PC-9 (cell line): ENCODE data around the gene EIF2AK3. TPM values are rescaled to one million over a fixed set of nuclear protein-coding genes. Genes with fewer than 3 reads are reported as not detected.

Source experiments
- BruUV-seq: library from RNA; stranded (reverse); fragments of 400-500 nt; replicated peaks from 2 replicates; lab custom pipeline; 2021; lab: Mats Ljungman, UMichigan
- CTCF ChIA-PET: fragments of 300-600 bp; sonication (Branson Sonifier 250); formaldehyde crosslinking; loops from one replicate; lab custom pipeline; 2022; ENCODE audit warnings: antibody characterized with exemption; lab: Charles Lee
- POLR2A ChIA-PET: fragments of 300-600 bp; sonication (Branson Sonifier 250); formaldehyde crosslinking; loops from one replicate; lab custom pipeline; 2022; ENCODE audit warnings: antibody characterized with exemption; ENCODE audit not compliant: unreplicated experiment; lab: Charles Lee
- DNase-seq, 2 experiments: peaks; one replicate each; pipeline versions ENCODE4 v3.0.0 to v3.0.0-alpha.2; 2015 to 2022; ENCODE audit warnings: mixed read lengths in 1 of 2
- H2AFZ ChIP-seq: fragments of 200-600 bp; sonication (generic); 2 replicates; pipeline ENCODE4 v1.8.1; 2017; ENCODE audit warnings: antibody characterized with exemption
- H3F3A ChIP-seq: fragments of 200-600 bp; sonication (generic); 2 replicates; pipeline ENCODE4 v1.8.1; 2017; ENCODE audit warnings: antibody characterized with exemption, mild to moderate bottlenecking, low read depth; ENCODE audit not compliant: insufficient read depth
- H3K27ac ChIP-seq: fragments of 200-600 bp; sonication (generic); 2 replicates; pipeline ENCODE4 v1.6.1; 2016; ENCODE audit warnings: mixed run types
- H3K27me3 ChIP-seq: fragments of 200-600 bp; sonication (generic); 2 replicates; pipeline ENCODE4 v1.6.1; 2016; ENCODE audit warnings: low read depth, mixed run types; ENCODE audit not compliant: insufficient read depth
- H3K36me3 ChIP-seq: fragments of 200-600 bp; sonication (generic); 2 replicates; pipeline ENCODE4 v1.6.1; 2016; ENCODE audit warnings: low read depth, mixed run types
- H3K4me1 ChIP-seq: fragments of 200-600 bp; sonication (generic); replicated peaks from 2 replicates; pipeline ENCODE4 v1.6.1; 2016; ENCODE audit warnings: mixed run types; ENCODE audit not compliant: insufficient read depth
- H3K4me2 ChIP-seq: fragments of 200-600 bp; sonication (generic); 2 replicates; pipeline ENCODE4 v1.6.1; 2017; ENCODE audit warnings: mixed run types
- H3K4me3 ChIP-seq: fragments of 200-600 bp; sonication (generic); 2 replicates; pipeline ENCODE4 v1.6.1; 2016; ENCODE audit warnings: mixed run types
- H3K79me2 ChIP-seq: fragments of 200-600 bp; sonication (generic); 2 replicates; pipeline ENCODE4 v1.6.1; 2017; ENCODE audit warnings: low read depth, mixed run types
- H3K9me2 ChIP-seq: fragments of 200-600 bp; sonication (generic); 2 replicates; pipeline ENCODE4 v1.8.1; 2017; ENCODE audit warnings: mild to moderate bottlenecking; ENCODE audit not compliant: insufficient read depth
- H3K9me3 ChIP-seq: fragments of 200-600 bp; sonication (generic); 2 replicates; pipeline ENCODE4 v1.8.1; 2016; ENCODE audit warnings: low read depth; ENCODE audit not compliant: insufficient read depth
- H4K20me1 ChIP-seq: fragments of 200-600 bp; sonication (generic); 2 replicates; pipeline ENCODE4 v1.8.1; 2017; ENCODE audit not compliant: insufficient read depth
- CTCF ChIP-seq: fragments of 200-600 bp; sonication (generic); conservative IDR thresholded peaks from 2 replicates; pipeline ENCODE4 v1.6.1; 2017; ENCODE audit warnings: mixed run types, antibody characterized with exemption, mild to moderate bottlenecking, moderate library complexity
- EZH2 ChIP-seq: fragments of 200-600 bp; sonication (generic); IDR thresholded peaks from 2 replicates; pipeline ENCODE4 v1.8.0; 2017; ENCODE audit warnings: antibody characterized with exemption, low read depth
- intact Hi-C: fragments of 100-400 bp; cut with micrococcal nuclease; formaldehyde crosslinking; loops from one replicate; pipeline ENCODE4 v1.10.0; 2022; ENCODE audit not compliant: unreplicated experiment
- total RNA-seq: library from RNA; stranded (reverse); gene quantifications from 2 replicates; pipeline ENCODE4 v1.2.3, GENCODE V29; 2021

The EIF2AK3 gene
- total RNA-seq, 1 experiment from 2014 or later: 8.8 TPM

- DNase-seq: peak; percentile 57 to 98
- CTCF ChIA-PET: interaction anchor here (0.5 to 1.2 kb wide), 3 partner anchors 8 to 242 kb away, joined by 4 to 5 read pairs (median 4); no protein-coding TSS in a partner anchor
- H3K9me2 ChIP-seq: no peaks in the 10 kb centered on the region; the same call in 1 of the 2 replicates
- peaks cover 16% of the 10 kb centered on the region for H3K79me2 ChIP-seq
- H3K27ac ChIP-seq: peak overlapping the region; percentile 77
- peaks cover 23% of the 10 kb centered on the region for H3K4me1 ChIP-seq
- H3K9me3 ChIP-seq: no peaks in the 10 kb centered on the region
- no peaks in the 10 kb centered on the region for H3K27me3 ChIP-seq
- H3K36me3 ChIP-seq: no peaks in the 10 kb centered on the region
- TF ChIP-seq EZH2 (no peak), CTCF (no peak)
- peaks cover 22% of the 10 kb centered on the region for H3F3A ChIP-seq
- POLR2A ChIA-PET: interaction anchor here (0.9 kb wide), 1 partner anchor 59 kb away, joined by 12 read pairs; no protein-coding TSS in a partner anchor
- H2AFZ ChIP-seq: no peak overlapping the region
- intact Hi-C loops: loop anchor here (1.0 to 2.0 kb wide), 2 partner anchors 27 to 59 kb away; partner anchors contain the start of gene EIF2AK3
- peak overlapping the region; percentile 61 for H3K4me2 ChIP-seq
- H3K4me3 ChIP-seq: no peak overlapping the region
- H4K20me1 ChIP-seq: no peaks in the 10 kb centered on the region
- BruUV-seq: no TSS peak
Measured at GRCh38 chr2:88600038-88600465, 27.2 kb downstream of the EIF2AK3 start.

- DNase-seq: no peak
- Histone ChIP-seq H3F3A (peaks cover 22% of the 10 kb centered on the region), H3K27ac (peak overlapping the region; percentile 77), H3K4me3 (no peak overlapping the region), H3K9me2 (no peaks in the 10 kb centered on the region; the same call in 1 of the 2 replicates), H3K4me1 (peaks cover 23% of the 10 kb centered on the region), H4K20me1 (no peaks in the 10 kb centered on the region), H2AFZ (no peak overlapping the region), H3K36me3 (no peaks in the 10 kb centered on the region), H3K79me2 (peaks cover 16% of the 10 kb centered on the region), H3K9me3 (no peaks in the 10 kb centered on the region), H3K4me2 (peak overlapping the region; percentile 61; the same call in 1 of the 2 replicates), H3K27me3 (no peaks in the 10 kb centered on the region)
- TF ChIP-seq EZH2 (no peak), CTCF (no peak)
- POLR2A ChIA-PET: interaction anchor here (0.9 kb wide), 1 partner anchor 60 kb away, joined by 12 read pairs; no protein-coding TSS in a partner anchor
- no TSS peak for BruUV-seq
- intact Hi-C loops: no loop called here
- CTCF ChIA-PET: interaction anchor here (0.6 to 1.2 kb wide), 2 partner anchors 9 to 70 kb away, joined by 4 to 5 read pairs; no protein-coding TSS in a partner anchor
Measured at GRCh38 chr2:88599527-88599926, 27.7 kb downstream of the EIF2AK3 start.

GRCh38 chr2:88597168-88597567 lies 30.1 kb downstream of the EIF2AK3 start:
- no peak overlapping the region for H3K4me3 ChIP-seq
- no peak overlapping the region for H3K27ac ChIP-seq
- H3K9me2 ChIP-seq: no peaks in the 10 kb centered on the region; the same call in 1 of the 2 replicates
- no TSS peak for BruUV-seq
- POLR2A ChIA-PET: no interaction called here
- no peak overlapping the region for H3K4me2 ChIP-seq
- no peaks in the 10 kb centered on the region for H3K9me3 ChIP-seq
- H3K36me3 ChIP-seq: no peaks in the 10 kb centered on the region
- peaks cover 16% of the 10 kb centered on the region for H3K79me2 ChIP-seq
- DNase-seq: no peak
- H3F3A ChIP-seq: peaks cover 22% of the 10 kb centered on the region
- intact Hi-C loops: no loop called here
- H3K27me3 ChIP-seq: no peaks in the 10 kb centered on the region
- no peak for TF ChIP-seq CTCF
- no peak for TF ChIP-seq EZH2
- no peaks in the 10 kb centered on the region for H4K20me1 ChIP-seq
- peaks cover 23% of the 10 kb centered on the region for H3K4me1 ChIP-seq
- CTCF ChIA-PET: no interaction called here
- no peak overlapping the region for H2AFZ ChIP-seq
